HCT116 (cell line): ENCODE data around the gene SYNE3. TPM values are rescaled to one million over a fixed set of nuclear protein-coding genes. Genes with fewer than 3 reads are reported as not detected.

Experiments
- ATAC-seq: fragments of 200-7000 bp; cut with Tn5 transposase; 2 replicates; pipeline ENCODE4 v1.9.1; 2020; ENCODE audit warnings: mild to moderate bottlenecking, moderate library complexity
- BruUV-seq: library from RNA; stranded (reverse); fragments of 400-500 nt; replicated peaks from 2 replicates; lab custom pipeline; 2021; lab: Mats Ljungman, UMichigan
- CTCF ChIA-PET: fragments of 300-600 bp; sonication (Branson Sonifier 250); formaldehyde crosslinking; loops from one replicate; lab custom pipeline; 2021; ENCODE audit warnings: antibody characterized with exemption; lab: Charles Lee
- POLR2A ChIA-PET: fragments of 300-600, 350-600 bp; sonication (Branson Sonifier 250); formaldehyde crosslinking; loops from one replicate; lab custom pipeline; 2021; ENCODE audit warnings: antibody characterized with exemption; lab: Charles Lee
- RAD21 ChIA-PET, 2 experiments: fragments of 300-600 bp; sonication (Branson Sonifier 250); formaldehyde crosslinking; loops; one replicate each; lab custom pipeline; 2023; ENCODE audit warnings: low total read pairs in 2 of 2; ENCODE audit not compliant: uncharacterized antibody in 2 of 2, unreplicated experiment in 2 of 2, low non-redundant PET in 1 of 2; lab: Charles Lee
- DNase-seq: peaks from one replicate; pipeline ENCODE4 v3.0.0-alpha.2; 2010; ENCODE audit warnings: low read depth, low spot score
- H2AFZ ChIP-seq: fragments of 200-600 bp; shearing (Covaris generic), sonication (generic); 2 replicates; pipeline ENCODE4 v1.6.1; 2017; ENCODE audit warnings: low read depth, mixed run types, mixed read lengths, antibody characterized with exemption, low read length; ENCODE audit not compliant: poor library complexity, severe bottlenecking
- H3K27ac ChIP-seq: 2 replicates; pipeline ENCODE4 v1.5.1; 2012; ENCODE audit warnings: low read depth, low read length
- H3K27me3 ChIP-seq: fragments of 200-600 bp; sonication (generic); 2 replicates; pipeline ENCODE4 v1.6.1; 2016; ENCODE audit warnings: mixed run types, low read length, mixed read lengths; ENCODE audit not compliant: insufficient read depth
- H3K36me3 ChIP-seq, 2 experiments: fragments of 200-500 bp in 1 of 2; fragments of 200-600 bp in 1 of 2; sonication (Bioruptor generic) in 1 of 2; sonication (generic) in 1 of 2; 2 replicates each; pipeline versions ENCODE4 v1.5.1 to v1.6.1; 2014 to 2016; ENCODE audit warnings: low read length in 2 of 2, inconsistent platforms in 1 of 2, mixed read lengths in 1 of 2, mixed run types in 1 of 2; ENCODE audit not compliant: insufficient read depth in 2 of 2, control insufficient read depth in 1 of 2
- H3K4me1 ChIP-seq, 2 experiments: fragments of 200-600 bp in 1 of 2; sonication (generic) in 1 of 2; 2 replicates each; pipeline versions ENCODE4 v1.5.1 to v1.6.1; 2012 to 2017; ENCODE audit warnings: low read length in 2 of 2, inconsistent platforms in 1 of 2, mild to moderate bottlenecking in 1 of 2, mixed read lengths in 1 of 2, mixed run types in 1 of 2, moderate library complexity in 1 of 2; ENCODE audit not compliant: insufficient read depth in 2 of 2, control insufficient read depth in 1 of 2
- H3K4me2 ChIP-seq: fragments of 200-600 bp; sonication (generic); 2 replicates; pipeline ENCODE4 v1.6.1; 2017; ENCODE audit warnings: mixed run types, low read length, mixed read lengths
- H3K4me3 ChIP-seq, 2 experiments: fragments of 200-600 bp in 1 of 2; sonication (generic) in 1 of 2; replicated peaks in 1 of 2; 2 replicates each; pipeline ENCODE4 v1.5.1; 2011 to 2016; ENCODE audit warnings: low read length in 2 of 2, control low read depth in 1 of 2, low read depth in 1 of 2, mild to moderate bottlenecking in 1 of 2, mixed read lengths in 1 of 2, mixed run types in 1 of 2
- H3K79me2 ChIP-seq: fragments of 200-600 bp; sonication (generic); 2 replicates; pipeline ENCODE4 v1.6.1; 2017; ENCODE audit warnings: mild to moderate bottlenecking, mixed run types, low read length, moderate library complexity, mixed read lengths; ENCODE audit not compliant: insufficient read depth
- H3K9ac ChIP-seq: fragments of 200-600 bp; sonication (generic); 2 replicates; pipeline ENCODE4 v1.6.1; 2016; ENCODE audit warnings: low read length, mixed read lengths
- H3K9me2 ChIP-seq: fragments of 200-600 bp; sonication (generic), shearing (Covaris generic); 2 replicates; pipeline ENCODE4 v1.6.1; 2017; ENCODE audit warnings: mixed run types, mild to moderate bottlenecking, moderate library complexity; ENCODE audit not compliant: insufficient read depth
- H3K9me3 ChIP-seq, 2 experiments: fragments of 200-500 bp in 1 of 2; fragments of 200-600 bp in 1 of 2; sonication (Bioruptor generic) in 1 of 2; sonication (generic) in 1 of 2; 2 replicates each; pipeline ENCODE4 v1.6.1; 2014 to 2017; ENCODE audit warnings: low read length in 2 of 2, mixed read lengths in 2 of 2, inconsistent platforms in 1 of 2, low read depth in 1 of 2, mild to moderate bottlenecking in 1 of 2, mixed run types in 1 of 2, moderate library complexity in 1 of 2; ENCODE audit not compliant: control insufficient read depth in 1 of 2, insufficient read depth in 1 of 2
- H4K20me1 ChIP-seq: fragments of 200-600 bp; sonication (generic), shearing (Covaris generic); 2 replicates; pipeline ENCODE4 v1.6.1; 2017; ENCODE audit warnings: mixed run types, mild to moderate bottlenecking, moderate library complexity; ENCODE audit not compliant: insufficient read depth
- CBX3 ChIP-seq: IDR thresholded peaks from 2 replicates; pipeline ENCODE4 v1.6.1; 2012; ENCODE audit warnings: low read depth
- CTCF ChIP-seq, 3 experiments: fragments of 200-600 bp in 1 of 3; sonication (generic) in 1 of 3; IDR thresholded peaks in 2 of 3; conservative IDR thresholded peaks in 1 of 3; 2 replicates each; pipeline ENCODE4 v1.5.1; 2012 to 2017; ENCODE audit warnings: low read depth in 2 of 3, low read length in 2 of 3, antibody characterized with exemption in 1 of 3, borderline replicate concordance in 1 of 3, control low read depth in 1 of 3, mild to moderate bottlenecking in 1 of 3, mixed read lengths in 1 of 3, mixed run types in 1 of 3, moderate library complexity in 1 of 3; ENCODE audit not compliant: insufficient read depth in 1 of 3
- EGR1 ChIP-seq: IDR thresholded peaks from 2 replicates; pipeline ENCODE4 v1.6.1; 2012; ENCODE audit warnings: low read depth
- ELF1 ChIP-seq: IDR thresholded peaks from 2 replicates; pipeline ENCODE4 v1.6.1; 2012; ENCODE audit warnings: low read depth, borderline replicate concordance
- EZH2 ChIP-seq: fragments of 200-600 bp; sonication (generic); IDR thresholded peaks from 2 replicates; pipeline ENCODE4 v1.6.1; 2017; ENCODE audit warnings: antibody characterized with exemption, mixed run types
- FOSL1 ChIP-seq: IDR thresholded peaks from 2 replicates; pipeline ENCODE4 v1.6.1; 2012; ENCODE audit warnings: low read depth
- JUND ChIP-seq: IDR thresholded peaks from 2 replicates; pipeline ENCODE4 v1.6.1; 2012
- POLR2AphosphoS5 ChIP-seq: IDR thresholded peaks from 2 replicates; pipeline ENCODE4 v1.6.1; 2011; ENCODE audit warnings: mild to moderate bottlenecking, low read depth, low read length, moderate library complexity
- SIN3A ChIP-seq: IDR thresholded peaks from 2 replicates; pipeline ENCODE4 v1.6.1; 2012; ENCODE audit warnings: low read depth
- SP1 ChIP-seq: IDR thresholded peaks from 2 replicates; pipeline ENCODE4 v1.6.1; 2012; ENCODE audit warnings: low read depth
- SRF ChIP-seq: IDR thresholded peaks from 2 replicates; pipeline ENCODE4 v1.6.1; 2012; ENCODE audit warnings: low read depth
- TCF7L2 ChIP-seq: IDR thresholded peaks from 2 replicates; pipeline ENCODE4 v1.7.0; 2011; ENCODE audit warnings: borderline replicate concordance, inconsistent platforms; ENCODE audit not compliant: insufficient read depth, insufficient read length; ENCODE audit errors: extremely low read depth
- YY1 ChIP-seq: IDR thresholded peaks from 2 replicates; pipeline ENCODE4 v1.6.1; 2011; ENCODE audit warnings: low read length, low read depth, moderate library complexity, mild to moderate bottlenecking; ENCODE audit not compliant: insufficient replicate concordance; ENCODE audit errors: extremely low read depth
- ZBTB33 ChIP-seq: IDR thresholded peaks from 2 replicates; pipeline ENCODE4 v1.6.1; 2011; ENCODE audit warnings: mild to moderate bottlenecking, low read length, moderate library complexity; ENCODE audit not compliant: insufficient replicate concordance; ENCODE audit errors: extremely low read depth
- intact Hi-C: fragments of 100-400 bp; cut with micrococcal nuclease; formaldehyde crosslinking; loops from 2 replicates; pipeline ENCODE4 v1.10.0; 2022
- total RNA-seq: library from RNA; stranded (reverse); gene quantifications from one replicate; pipeline ENCODE4 v1.2.1, GENCODE V29; 2021; ENCODE audit not compliant: unreplicated experiment
- TF ChIP-seq, protein P1 (sequence below): IDR thresholded peaks from 2 replicates; pipeline ENCODE4 v1.6.1; 2012

The SYNE3 gene
- total RNA-seq, 1 experiment from 2014 or later = 3.6 TPM

GRCh38 chr14:95531969-95532368, 15.5 kb upstream of the SYNE3 start:
- intact Hi-C loops = loop anchor here (10.0 kb wide), 1 partner anchor 377 kb away; the partner anchor contains the start of gene DICER1
- no TSS peak for BruUV-seq

DNA sequence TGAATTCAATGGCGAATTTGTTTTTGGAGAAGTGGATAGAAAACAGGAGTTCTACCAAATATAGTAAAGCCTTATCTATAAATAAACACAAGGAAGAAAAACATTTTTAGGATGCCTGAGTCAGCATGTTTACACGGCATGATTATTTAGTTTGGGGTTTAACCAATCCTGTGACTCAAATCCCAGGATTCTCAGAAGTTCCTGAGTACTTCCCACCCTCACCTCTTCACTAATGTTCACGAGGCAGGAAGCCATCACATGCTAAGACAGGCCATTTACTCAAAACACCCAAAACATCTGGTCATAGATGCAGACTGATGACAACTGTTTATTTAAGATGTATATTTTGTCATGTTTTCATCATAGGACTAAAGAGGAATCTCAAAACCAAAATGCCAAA, 15.0 kb upstream of the SYNE3 start:
- no TSS peak for BruUV-seq
- ChIA-PET CTCF (interaction anchor here (1.0 kb wide), 1 partner anchor 89 kb away, joined by 6 read pairs; no protein-coding TSS in a partner anchor), RAD21 (no interaction called here), POLR2A (interaction anchor here (0.6 kb wide), 1 partner anchor 561 kb away, joined by 3 read pairs; no protein-coding TSS in a partner anchor)
- H3K4me3 ChIP-seq = no peak overlapping the region
- no peak overlapping the region for H2AFZ ChIP-seq
- peaks cover 69% of the 10 kb centered on the region for H3K79me2 ChIP-seq
- no peaks in the 10 kb centered on the region for H3K27me3 ChIP-seq
- peaks cover 6% of the 10 kb centered on the region; the same call in 1 of the 2 replicates for H4K20me1 ChIP-seq
- H3K27ac ChIP-seq = no peak overlapping the region
- intact Hi-C loops = loop anchor here (10.0 kb wide), 1 partner anchor 377 kb away; the partner anchor contains the start of gene DICER1
- peaks cover 0 to 3% of the 10 kb centered on the region in 2 experiments; a peak in 2 of 4 replicates for H3K36me3 ChIP-seq
- peak overlapping the region; percentile 76; the same call in 1 of the 2 replicates for H3K4me2 ChIP-seq
- H3K9ac ChIP-seq = no peak overlapping the region
- no peaks in the 10 kb centered on the region for H3K9me3 ChIP-seq
- ATAC-seq = no peak
- peaks cover 31 to 66% of the 10 kb centered on the region in 2 experiments for H3K4me1 ChIP-seq
- no peak for DNase-seq
- H3K9me2 ChIP-seq = no peaks in the 10 kb centered on the region
- TF ChIP-seq, protein P1, sequence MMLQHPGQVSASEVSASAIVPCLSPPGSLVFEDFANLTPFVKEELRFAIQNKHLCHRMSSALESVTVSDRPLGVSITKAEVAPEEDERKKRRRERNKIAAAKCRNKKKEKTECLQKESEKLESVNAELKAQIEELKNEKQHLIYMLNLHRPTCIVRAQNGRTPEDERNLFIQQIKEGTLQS = no peak
- TF ChIP-seq EZH2 (no peak), SIN3A (no peak), EGR1 (no peak), TCF7L2 (no peak), ZBTB33 (no peak), CTCF (IDR thresholded peaks at IDR 0.05 in 2 of 3, conservative IDR thresholded peaks at IDR 0.05 in 1 of 3; ENCODE audit: borderline replicate concordance in 1 of 3, insufficient read depth in 1 of 3, low read depth in 2 of 3, low read length in 2 of 3) (no peak), SP1 (no peak), ELF1 (no peak), FOSL1 (no peak), POLR2AphosphoS5 (no peak), YY1 (no peak), JUND (no peak), SRF (no peak)

More at GRCh38 chr14:95531969-95532368, 15.5 kb upstream of the SYNE3 start:
- Histone ChIP-seq H3K9me3 (no peaks in the 10 kb centered on the region), H3K4me1 (peaks cover 35 to 71% of the 10 kb centered on the region in 2 experiments), H3K27ac (no peak overlapping the region), H3K79me2 (peaks cover 74% of the 10 kb centered on the region), H3K36me3 (peaks cover 0 to 3% of the 10 kb centered on the region in 2 experiments; a peak in 2 of 4 replicates), H3K4me2 (peak overlapping the region; percentile 76), H2AFZ (no peak overlapping the region), H3K9me2 (no peaks in the 10 kb centered on the region), H4K20me1 (peaks cover 6% of the 10 kb centered on the region; the same call in 1 of the 2 replicates), H3K4me3 (peak overlapping the region in 1 of 2 experiments; percentile 89; a peak in 1 of 4 replicates), H3K27me3 (no peaks in the 10 kb centered on the region), H3K9ac (0 out of 2 replicates have a peak overlapping the region, but pooled peaks have one; percentile 92)
- ChIA-PET POLR2A (no interaction called here), RAD21 (no interaction called here), CTCF (interaction anchor here (2.0 kb wide), 1 partner anchor 90 kb away, joined by 6 read pairs; no protein-coding TSS in a partner anchor)
- TF ChIP-seq EZH2 = no peak
- no peak for TF ChIP-seq CBX3
- no peak for TF ChIP-seq EGR1
- no peak for TF ChIP-seq FOSL1
- 0 out of 2 replicates have a peak, but pooled peaks have one; percentile 11 for TF ChIP-seq POLR2AphosphoS5
- DNase-seq (no peak), ATAC-seq (no peak)
